K562 (cell line): ENCODE data around the gene PSMB7. TPM values are rescaled to one million over a fixed set of nuclear protein-coding genes. Genes with fewer than 3 reads are reported as not detected.

Experiments
- FOXP1 ChIP-seq: sonication (generic); formaldehyde crosslinking; IDR thresholded peaks from 2 replicates; pipeline ENCODE4 v1.8.0; 2022; ENCODE audit warnings: mild to moderate bottlenecking, missing genetic modification reagents
- HMG20B ChIP-seq: fragments of 250-450 bp; sonication (Bioruptor Pico); IDR thresholded peaks from 2 replicates; pipeline ENCODE4 v1.5.0; 2021; ENCODE audit warnings: mild to moderate bottlenecking
- KLF13 ChIP-seq: fragments of 450-650 bp; IDR thresholded peaks from 2 replicates; pipeline ENCODE4 v1.6.1; 2016; ENCODE audit warnings: missing genetic modification characterization, low read depth, mild to moderate bottlenecking, missing compliant biosample characterization, moderate library complexity, borderline replicate concordance
- OTX1 ChIP-seq: fragments of 450-650 bp; formaldehyde crosslinking; IDR thresholded peaks from 2 replicates; pipeline ENCODE4 v1.4.0; 2022; ENCODE audit warnings: mild to moderate bottlenecking
- PHF20 ChIP-seq: fragments of 450-650 bp; IDR thresholded peaks from 2 replicates; pipeline ENCODE4 v1.6.1; 2018; ENCODE audit not compliant: partially characterized antibody
- POU5F1 ChIP-seq: fragments of 150-350 bp; IDR thresholded peaks from 2 replicates; pipeline ENCODE4 v1.6.1; 2014; ENCODE audit warnings: borderline replicate concordance, low read length, low read depth, mild to moderate bottlenecking; ENCODE audit not compliant: partially characterized antibody
- polyA plus RNA-seq, 8 experiments: library from polyadenylated mRNA; depleted of rRNA in 4 of 8; stranded (reverse) in 5 of 8; unstranded in 3 of 8; fragments of >200 nt; fragmentation: Nextera tagmentation in 2 of 8; fragmentation: Illumina TruSeq in 1 of 8; extraction: Ambion mirVana in 2 of 8; extraction: Trizol in 1 of 8; gene quantifications; 2 replicates each; pipeline versions ENCODE4 v1.2.1 to v1.2.3, GENCODE V29; 2011 to 2014; ENCODE audit warnings: inconsistent platforms in 1 of 8, missing spikeins in 1 of 8
- total RNA-seq, 7 experiments: library from RNA; depleted of rRNA in 6 of 7; stranded (reverse); fragments of >200 nt in 6 of 7; fragmentation: Illumina TruSeq in 2 of 7; extraction: Trizol in 2 of 7; gene quantifications; 2 replicates each; pipeline versions ENCODE4 v1.2.1 to v1.2.3, GENCODE V29; 2011 to 2021; ENCODE audit warnings: low replicate concordance in 1 of 7
- TF ChIP-seq, protein P1 (sequence below): fragments of 450-650 bp; IDR thresholded peaks from 2 replicates; pipeline ENCODE4 v1.6.1; 2017; ENCODE audit warnings: antibody characterized with exemption, mild to moderate bottlenecking
- TF ChIP-seq, protein P2 (sequence below): sonication (generic); formaldehyde crosslinking; IDR thresholded peaks from 2 replicates; pipeline ENCODE4 v1.8.1; 2023; ENCODE audit warnings: mild to moderate bottlenecking, missing genetic modification reagents
- TF ChIP-seq, protein P3 (sequence below): fragments of 250-450 bp; sonication (Bioruptor Pico); IDR thresholded peaks from 2 replicates; pipeline ENCODE4 v1.4.0; 2020; ENCODE audit warnings: mild to moderate bottlenecking, moderate library complexity
- TF ChIP-seq, protein P4 (sequence below): fragments of 450-650 bp; IDR thresholded peaks from 2 replicates; pipeline ENCODE4 v1.6.1; 2016; ENCODE audit warnings: borderline replicate concordance

The PSMB7 gene
- total and polyA plus RNA-seq, 9 of the 15 experiments (the other 6 are each of a cell fraction or from before 2014, with no cell fraction given) = 321 to 978 (median 407) TPM

DNA sequence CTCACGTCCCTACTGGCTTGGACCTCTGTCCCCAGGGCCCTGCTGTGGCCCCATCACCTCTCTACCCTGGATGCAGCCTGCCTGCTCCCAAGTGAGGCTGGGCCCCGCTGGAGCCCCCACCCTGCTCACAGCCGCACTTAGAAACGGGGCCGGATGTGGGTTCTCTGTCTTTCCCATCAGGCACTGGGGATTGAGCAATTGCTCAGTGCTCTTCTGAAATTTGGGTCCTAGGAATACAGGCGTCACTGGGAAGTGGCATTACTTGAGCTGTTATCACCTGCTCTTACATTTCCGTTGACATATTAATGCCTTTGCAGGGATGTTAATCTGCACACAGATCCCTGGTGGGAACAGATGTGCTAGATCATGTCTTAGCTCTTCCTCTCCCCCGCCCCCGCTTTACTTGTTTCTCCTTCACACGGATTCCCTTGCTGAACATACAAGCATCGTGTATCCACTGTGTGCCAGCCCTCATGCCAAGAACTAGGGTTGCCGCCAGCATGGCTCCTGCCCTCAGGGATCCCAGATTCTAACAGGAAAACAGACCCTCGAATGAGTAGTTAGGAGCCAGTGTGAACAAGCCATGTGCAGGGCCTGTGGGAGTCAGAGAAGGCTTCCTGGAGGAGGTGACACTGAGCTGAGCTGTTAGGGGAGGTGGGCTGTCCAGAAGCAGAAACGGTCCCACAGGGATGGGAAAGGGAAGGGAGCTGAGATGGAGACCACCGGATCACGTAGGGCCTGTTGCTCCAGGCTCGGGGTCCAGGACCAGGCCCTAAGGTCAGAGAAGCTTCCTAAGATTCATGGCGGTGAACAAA, 92.4 kb downstream of the PSMB7 start (continued):
- TF ChIP-seq, protein P1, sequence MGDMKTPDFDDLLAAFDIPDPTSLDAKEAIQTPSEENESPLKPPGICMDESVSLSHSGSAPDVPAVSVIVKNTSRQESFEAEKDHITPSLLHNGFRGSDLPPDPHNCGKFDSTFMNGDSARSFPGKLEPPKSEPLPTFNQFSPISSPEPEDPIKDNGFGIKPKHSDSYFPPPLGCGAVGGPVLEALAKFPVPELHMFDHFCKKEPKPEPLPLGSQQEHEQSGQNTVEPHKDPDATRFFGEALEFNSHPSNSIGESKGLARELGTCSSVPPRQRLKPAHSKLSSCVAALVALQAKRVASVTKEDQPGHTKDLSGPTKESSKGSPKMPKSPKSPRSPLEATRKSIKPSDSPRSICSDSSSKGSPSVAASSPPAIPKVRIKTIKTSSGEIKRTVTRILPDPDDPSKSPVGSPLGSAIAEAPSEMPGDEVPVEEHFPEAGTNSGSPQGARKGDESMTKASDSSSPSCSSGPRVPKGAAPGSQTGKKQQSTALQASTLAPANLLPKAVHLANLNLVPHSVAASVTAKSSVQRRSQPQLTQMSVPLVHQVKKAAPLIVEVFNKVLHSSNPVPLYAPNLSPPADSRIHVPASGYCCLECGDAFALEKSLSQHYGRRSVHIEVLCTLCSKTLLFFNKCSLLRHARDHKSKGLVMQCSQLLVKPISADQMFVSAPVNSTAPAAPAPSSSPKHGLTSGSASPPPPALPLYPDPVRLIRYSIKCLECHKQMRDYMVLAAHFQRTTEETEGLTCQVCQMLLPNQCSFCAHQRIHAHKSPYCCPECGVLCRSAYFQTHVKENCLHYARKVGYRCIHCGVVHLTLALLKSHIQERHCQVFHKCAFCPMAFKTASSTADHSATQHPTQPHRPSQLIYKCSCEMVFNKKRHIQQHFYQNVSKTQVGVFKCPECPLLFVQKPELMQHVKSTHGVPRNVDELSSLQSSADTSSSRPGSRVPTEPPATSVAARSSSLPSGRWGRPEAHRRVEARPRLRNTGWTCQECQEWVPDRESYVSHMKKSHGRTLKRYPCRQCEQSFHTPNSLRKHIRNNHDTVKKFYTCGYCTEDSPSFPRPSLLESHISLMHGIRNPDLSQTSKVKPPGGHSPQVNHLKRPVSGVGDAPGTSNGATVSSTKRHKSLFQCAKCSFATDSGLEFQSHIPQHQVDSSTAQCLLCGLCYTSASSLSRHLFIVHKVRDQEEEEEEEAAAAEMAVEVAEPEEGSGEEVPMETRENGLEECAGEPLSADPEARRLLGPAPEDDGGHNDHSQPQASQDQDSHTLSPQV = 0 out of 2 replicates have a peak, but pooled peaks have one; percentile 29
- TF ChIP-seq, protein P2, sequence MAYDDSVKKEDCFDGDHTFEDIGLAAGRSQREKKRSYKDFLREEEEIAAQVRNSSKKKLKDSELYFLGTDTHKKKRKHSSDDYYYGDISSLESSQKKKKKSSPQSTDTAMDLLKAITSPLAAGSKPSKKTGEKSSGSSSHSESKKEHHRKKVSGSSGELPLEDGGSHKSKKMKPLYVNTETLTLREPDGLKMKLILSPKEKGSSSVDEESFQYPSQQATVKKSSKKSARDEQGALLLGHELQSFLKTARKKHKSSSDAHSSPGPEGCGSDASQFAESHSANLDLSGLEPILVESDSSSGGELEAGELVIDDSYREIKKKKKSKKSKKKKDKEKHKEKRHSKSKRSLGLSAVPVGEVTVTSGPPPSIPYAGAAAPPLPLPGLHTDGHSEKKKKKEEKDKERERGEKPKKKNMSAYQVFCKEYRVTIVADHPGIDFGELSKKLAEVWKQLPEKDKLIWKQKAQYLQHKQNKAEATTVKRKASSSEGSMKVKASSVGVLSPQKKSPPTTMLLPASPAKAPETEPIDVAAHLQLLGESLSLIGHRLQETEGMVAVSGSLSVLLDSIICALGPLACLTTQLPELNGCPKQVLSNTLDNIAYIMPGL (CRISPR knock-in tag) = no peak
- TF ChIP-seq HMG20B = no peak
- TF ChIP-seq OTX1 (CRISPR knock-in tag) = no peak
- TF ChIP-seq POU5F1 = no peak
- TF ChIP-seq KLF13 (tag) = no peak
- TF ChIP-seq, protein P3, sequence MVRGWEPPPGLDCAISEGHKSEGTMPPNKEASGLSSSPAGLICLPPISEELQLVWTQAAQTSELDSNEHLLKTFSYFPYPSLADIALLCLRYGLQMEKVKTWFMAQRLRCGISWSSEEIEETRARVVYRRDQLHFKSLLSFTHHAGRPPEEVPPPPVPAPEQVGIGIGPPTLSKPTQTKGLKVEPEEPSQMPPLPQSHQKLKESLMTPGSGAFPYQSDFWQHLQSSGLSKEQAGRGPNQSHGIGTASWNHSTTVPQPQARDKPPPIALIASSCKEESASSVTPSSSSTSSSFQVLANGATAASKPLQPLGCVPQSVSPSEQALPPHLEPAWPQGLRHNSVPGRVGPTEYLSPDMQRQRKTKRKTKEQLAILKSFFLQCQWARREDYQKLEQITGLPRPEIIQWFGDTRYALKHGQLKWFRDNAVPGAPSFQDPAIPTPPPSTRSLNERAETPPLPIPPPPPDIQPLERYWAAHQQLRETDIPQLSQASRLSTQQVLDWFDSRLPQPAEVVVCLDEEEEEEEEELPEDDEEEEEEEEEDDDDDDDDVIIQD = no peak
- TF ChIP-seq PHF20 = no peak
- 0 out of 2 replicates have a peak, but pooled peaks have one; percentile 48 for TF ChIP-seq FOXP1 (CRISPR knock-in tag)
- TF ChIP-seq, protein P4, sequence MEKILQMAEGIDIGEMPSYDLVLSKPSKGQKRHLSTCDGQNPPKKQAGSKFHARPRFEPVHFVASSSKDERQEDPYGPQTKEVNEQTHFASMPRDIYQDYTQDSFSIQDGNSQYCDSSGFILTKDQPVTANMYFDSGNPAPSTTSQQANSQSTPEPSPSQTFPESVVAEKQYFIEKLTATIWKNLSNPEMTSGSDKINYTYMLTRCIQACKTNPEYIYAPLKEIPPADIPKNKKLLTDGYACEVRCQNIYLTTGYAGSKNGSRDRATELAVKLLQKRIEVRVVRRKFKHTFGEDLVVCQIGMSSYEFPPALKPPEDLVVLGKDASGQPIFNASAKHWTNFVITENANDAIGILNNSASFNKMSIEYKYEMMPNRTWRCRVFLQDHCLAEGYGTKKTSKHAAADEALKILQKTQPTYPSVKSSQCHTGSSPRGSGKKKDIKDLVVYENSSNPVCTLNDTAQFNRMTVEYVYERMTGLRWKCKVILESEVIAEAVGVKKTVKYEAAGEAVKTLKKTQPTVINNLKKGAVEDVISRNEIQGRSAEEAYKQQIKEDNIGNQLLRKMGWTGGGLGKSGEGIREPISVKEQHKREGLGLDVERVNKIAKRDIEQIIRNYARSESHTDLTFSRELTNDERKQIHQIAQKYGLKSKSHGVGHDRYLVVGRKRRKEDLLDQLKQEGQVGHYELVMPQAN = no peak
